IMR-90 (cell line): ENCODE data around the gene RYR3.

ENCODE experiments used
- CEBPB ChIP-seq: IDR thresholded peaks from 2 replicates; pipeline ENCODE4 v1.6.1; 2012; ENCODE audit warnings: low read depth, low read length, improper control_type of control experiment
- CTCF ChIP-seq: conservative IDR thresholded peaks from 2 replicates; pipeline ENCODE4 v1.5.1; 2012; ENCODE audit warnings: mild to moderate bottlenecking, low read depth, low read length, improper control_type of control experiment
- FOS ChIP-seq: fragments of 150-350 bp; IDR thresholded peaks from 2 replicates; pipeline ENCODE4 v1.6.1; 2016; ENCODE audit warnings: low read depth, low read length
- MAFK ChIP-seq: IDR thresholded peaks from 2 replicates; pipeline ENCODE4 v1.6.1; 2012; ENCODE audit warnings: low read depth, low read length, improper control_type of control experiment
- MAZ ChIP-seq: IDR thresholded peaks from 2 replicates; pipeline ENCODE4 v1.6.1; 2012; ENCODE audit warnings: low read depth, mild to moderate bottlenecking, low read length, improper control_type of control experiment, moderate library complexity, borderline replicate concordance
- POLR2A ChIP-seq: IDR thresholded peaks from 2 replicates; pipeline ENCODE4 v1.6.1; 2012; ENCODE audit warnings: mild to moderate bottlenecking, low read depth, low read length
- RAD21 ChIP-seq: IDR thresholded peaks from 2 replicates; pipeline ENCODE4 v1.6.1; 2012; ENCODE audit warnings: low read length, improper control_type of control experiment
- RFX5 ChIP-seq: IDR thresholded peaks from 2 replicates; pipeline ENCODE4 v1.8.0; 2012; ENCODE audit warnings: low read depth, mild to moderate bottlenecking, low read length, moderate library complexity
- SMC3 ChIP-seq: fragments of 150-350 bp; IDR thresholded peaks from 2 replicates; pipeline ENCODE4 v1.6.1; 2016; ENCODE audit warnings: low read depth, mild to moderate bottlenecking, antibody characterized with exemption, low read length, moderate library complexity
- USF2 ChIP-seq: fragments of 150-350 bp; IDR thresholded peaks from 2 replicates; pipeline ENCODE4 v1.6.1; 2017; ENCODE audit warnings: mild to moderate bottlenecking, antibody characterized with exemption, low read length, low read depth

GRCh38 chr15:33831646-33832045 lies 520.9 kb downstream of the RYR3 start:
- TF ChIP-seq CTCF (no peak), SMC3 (no peak), POLR2A (no peak), MAZ (no peak), FOS (no peak), USF2 (no peak), RFX5 (no peak), CEBPB (no peak), MAFK (no peak), RAD21 (no peak)
